Measurements from ENCODE around the gene OR6S1.
"Not testable (repeated sequence)": the region's sequence is repeated elsewhere in the genome, so short reads cannot be mapped to it uniquely, and the experiment has no call there.

OR6S1 gene

GRCh38 chr14:20630340-20631022 is 11.0 kb downstream of the OR6S1 start:
- peak; percentile 67 for DNase-seq

GRCh38 chr14:20628063-20628854 is 13.2 kb downstream of the OR6S1 start:
- DNase-seq, result no peak

GRCh38 chr14:20627346-20628027 is 14.0 kb downstream of the OR6S1 start:
- DNase-seq, result no peak

- DNase-seq, result peak; percentile 34
Observed at GRCh38 chr14:20626274-20626673, 15.2 kb downstream of the OR6S1 start.

- peak; percentile 55 for DNase-seq
Observed at GRCh38 chr14:20624495-20625070, 16.9 kb downstream of the OR6S1 start.

- DNase-seq, result peak; percentile 35
Observed at GRCh38 chr14:20623798-20624197, 17.7 kb downstream of the OR6S1 start.

GRCh38 chr14:20622816-20623291 is 18.6 kb downstream of the OR6S1 start:
- no peak for DNase-seq

GRCh38 chr14:20620798-20621478 is 20.6 kb downstream of the OR6S1 start:
- DNase-seq, result no peak

GRCh38 chr14:20619688-20620087 is 21.8 kb downstream of the OR6S1 start:
- DNase-seq, result not testable (repeated sequence)

GRCh38 chr14:20618271-20618749 is 23.2 kb downstream of the OR6S1 start:
- no peak for DNase-seq

- no peak for DNase-seq
Observed at GRCh38 chr14:20617138-20618003, 24.1 kb downstream of the OR6S1 start.

- DNase-seq, result no peak
Observed at GRCh38 chr14:20615996-20616395, 25.5 kb downstream of the OR6S1 start.

- no peak for DNase-seq
Observed at GRCh38 chr14:20614038-20614840, 27.3 kb downstream of the OR6S1 start.

- DNase-seq, result peak; percentile 94
Observed at GRCh38 chr14:20613094-20614037, 28.1 kb downstream of the OR6S1 start.

GRCh38 chr14:20612403-20612802 is 29.1 kb downstream of the OR6S1 start:
- DNase-seq, result no peak

- no peak for DNase-seq
Observed at GRCh38 chr14:20611277-20611676, 30.2 kb downstream of the OR6S1 start.

GRCh38 chr14:20610002-20610765 is 31.3 kb downstream of the OR6S1 start:
- DNase-seq, result peak; percentile 85

- DNase-seq, result peak; percentile 60
Observed at GRCh38 chr14:20609215-20610001, 32.1 kb downstream of the OR6S1 start.

Data from stimulated activated CD4-positive, alpha-beta T cell treated with anti-CD3 and anti-CD28 coated beads, Interleukin-1b, Interleukin-23, amount 100 ng/mL, for 48 hours (primary cell).